ENCODE measurements around the gene PTPRR.

The PTPRR gene

GRCh38 chr12:70643939-70644338, 276.6 kb downstream of the PTPRR start:
- DNase-seq (ENCODE audit: low read depth) = no peak
- TF ChIP-seq MYC (IDR thresholded peaks at IDR 0.05; ENCODE audit: low read depth, low read length) (no peak), MAX (IDR thresholded peaks at IDR 0.05; ENCODE audit: low read depth, low read length) (no peak), CTCF (IDR thresholded peaks at IDR 0.05; ENCODE audit: low read depth, low read length) (no peak), POLR2A (IDR thresholded peaks at IDR 0.05; ENCODE audit: extremely low read depth, insufficient read length) (no peak)
- no peak overlapping the region for H3K4me3 ChIP-seq (ENCODE audit: low read depth, low read length)

- H3K4me3 ChIP-seq (ENCODE audit: low read depth, low read length) = no peak overlapping the region
- DNase-seq (ENCODE audit: low read depth) = no peak
- TF ChIP-seq MAX (IDR thresholded peaks at IDR 0.05; ENCODE audit: low read depth, low read length) = no peak
- no peak for TF ChIP-seq CTCF (IDR thresholded peaks at IDR 0.05; ENCODE audit: low read depth, low read length)
- no peak for TF ChIP-seq MYC (IDR thresholded peaks at IDR 0.05; ENCODE audit: low read depth, low read length)
- TF ChIP-seq POLR2A (IDR thresholded peaks at IDR 0.05; ENCODE audit: extremely low read depth, insufficient read length) = no peak
These were observed 278.8 kb downstream of the PTPRR start for GRCh38 chr12:70641691-70642090.

GRCh38 chr12:70640901-70641300, 279.6 kb downstream of the PTPRR start:
- TF ChIP-seq MYC (IDR thresholded peaks at IDR 0.05; ENCODE audit: low read depth, low read length) (no peak), MAX (IDR thresholded peaks at IDR 0.05; ENCODE audit: low read depth, low read length) (no peak), CTCF (IDR thresholded peaks at IDR 0.05; ENCODE audit: low read depth, low read length) (no peak), POLR2A (IDR thresholded peaks at IDR 0.05; ENCODE audit: extremely low read depth, insufficient read length) (no peak)
- DNase-seq (ENCODE audit: low read depth) = no peak
- no peak overlapping the region for H3K4me3 ChIP-seq (ENCODE audit: low read depth, low read length)

GRCh38 chr12:70639535-70639934, 281.0 kb downstream of the PTPRR start:
- H3K4me3 ChIP-seq (ENCODE audit: low read depth, low read length) = no peak overlapping the region
- TF ChIP-seq MAX (IDR thresholded peaks at IDR 0.05; ENCODE audit: low read depth, low read length) (no peak), CTCF (IDR thresholded peaks at IDR 0.05; ENCODE audit: low read depth, low read length) (no peak), MYC (IDR thresholded peaks at IDR 0.05; ENCODE audit: low read depth, low read length) (no peak), POLR2A (IDR thresholded peaks at IDR 0.05; ENCODE audit: extremely low read depth, insufficient read length) (no peak)
- DNase-seq (ENCODE audit: low read depth) = no peak

GRCh38 chr12:70638639-70639360, 281.7 kb downstream of the PTPRR start:
- H3K4me3 ChIP-seq (ENCODE audit: low read depth, low read length) = no peak overlapping the region
- TF ChIP-seq MAX (IDR thresholded peaks at IDR 0.05; ENCODE audit: low read depth, low read length) (no peak), MYC (IDR thresholded peaks at IDR 0.05; ENCODE audit: low read depth, low read length) (no peak), POLR2A (IDR thresholded peaks at IDR 0.05; ENCODE audit: extremely low read depth, insufficient read length) (no peak), CTCF (IDR thresholded peaks at IDR 0.05; ENCODE audit: low read depth, low read length) (no peak)
- DNase-seq (ENCODE audit: low read depth) = no peak
